NT2/D1 (cell line): ENCODE measurements around the gene INO80E.

Experiments used
- DNase-seq: peaks from one replicate; pipeline ENCODE4 v3.0.0-alpha.2; 2011; ENCODE audit warnings: low read depth, low spot score
- H3K27me3 ChIP-seq: 2 replicates; pipeline ENCODE4 v1.6.0; 2011; ENCODE audit warnings: mild to moderate bottlenecking; ENCODE audit not compliant: insufficient read length, insufficient read depth
- H3K36me3 ChIP-seq: 2 replicates; pipeline ENCODE4 v1.6.1; 2011; ENCODE audit warnings: mild to moderate bottlenecking, low read length, mixed read lengths; ENCODE audit not compliant: insufficient read depth, insufficient read length
- H3K4me1 ChIP-seq: 2 replicates; pipeline ENCODE4 v1.5.1; 2011; ENCODE audit not compliant: insufficient read depth, insufficient read length
- H3K4me3 ChIP-seq: 2 replicates; pipeline ENCODE4 v1.5.1; 2011; ENCODE audit warnings: low read depth; ENCODE audit not compliant: insufficient read length
- H3K9ac ChIP-seq: 2 replicates; pipeline ENCODE4 v1.6.0; 2011; ENCODE audit warnings: low read depth; ENCODE audit not compliant: insufficient read length
- H3K9me3 ChIP-seq: 2 replicates; pipeline ENCODE4 v1.5.1; 2011; ENCODE audit warnings: mild to moderate bottlenecking, low read length; ENCODE audit not compliant: insufficient read depth
- SUZ12 ChIP-seq: IDR thresholded peaks from 2 replicates; pipeline ENCODE4 v1.6.1; 2011; ENCODE audit not compliant: insufficient read length, insufficient read depth; ENCODE audit errors: extremely low read depth
- YY1 ChIP-seq: IDR thresholded peaks from 2 replicates; pipeline ENCODE4 v1.6.1; 2011; ENCODE audit not compliant: insufficient read length, insufficient read depth
- ZNF274 ChIP-seq: IDR thresholded peaks from 2 replicates; pipeline ENCODE4 v1.6.1; 2011; ENCODE audit warnings: mild to moderate bottlenecking, low read depth, low read length

INO80E gene

GRCh38 chr16:30025156-30025555 is 29.1 kb downstream of the INO80E start:
- Histone ChIP-seq H3K4me3 (no peak overlapping the region), H3K27me3 (peaks cover 8% of the 10 kb centered on the region), H3K9ac (no peak overlapping the region), H3K9me3 (no peaks in the 10 kb centered on the region), H3K36me3 (no peaks in the 10 kb centered on the region), H3K4me1 (peaks cover 12% of the 10 kb centered on the region)
- no peak for DNase-seq
- TF ChIP-seq ZNF274 (no peak), SUZ12 (no peak), YY1 (no peak)

GRCh38 chr16:30025574-30025973 is 29.5 kb downstream of the INO80E start:
- Histone ChIP-seq H3K27me3 (peaks cover 11% of the 10 kb centered on the region), H3K4me1 (peaks cover 8% of the 10 kb centered on the region), H3K9ac (no peak overlapping the region), H3K9me3 (no peaks in the 10 kb centered on the region), H3K4me3 (no peak overlapping the region), H3K36me3 (no peaks in the 10 kb centered on the region)
- TF ChIP-seq ZNF274 (no peak), YY1 (no peak), SUZ12 (no peak)
- no peak for DNase-seq

GRCh38 chr16:30026449-30026848 is 30.4 kb downstream of the INO80E start:
- Histone ChIP-seq H3K9ac (no peak overlapping the region), H3K4me3 (no peak overlapping the region), H3K4me1 (peaks cover 8% of the 10 kb centered on the region), H3K9me3 (no peaks in the 10 kb centered on the region), H3K36me3 (no peaks in the 10 kb centered on the region), H3K27me3 (peaks cover 16% of the 10 kb centered on the region)
- TF ChIP-seq SUZ12 (no peak), ZNF274 (no peak), YY1 (no peak)
- DNase-seq, result no peak

GRCh38 chr16:30027588-30028437 is 31.8 kb downstream of the INO80E start:
- TF ChIP-seq SUZ12, result no peak
- H3K36me3 ChIP-seq, result no peaks in the 10 kb centered on the region
- H3K4me3 ChIP-seq, result no peak overlapping the region
- no peak for DNase-seq
- no peaks in the 10 kb centered on the region for H3K9me3 ChIP-seq
- no peak overlapping the region for H3K9ac ChIP-seq
- peaks cover 14% of the 10 kb centered on the region for H3K4me1 ChIP-seq
- peaks cover 18% of the 10 kb centered on the region for H3K27me3 ChIP-seq

- TF ChIP-seq ZNF274 (no peak), YY1 (no peak), SUZ12 (no peak)
- H3K36me3 ChIP-seq, result no peaks in the 10 kb centered on the region
- no peaks in the 10 kb centered on the region for H3K9me3 ChIP-seq
- DNase-seq, result no peak
- H3K4me1 ChIP-seq, result peaks cover 14% of the 10 kb centered on the region
- H3K4me3 ChIP-seq, result no peak overlapping the region
- H3K27me3 ChIP-seq, result peaks cover 18% of the 10 kb centered on the region
- no peak overlapping the region for H3K9ac ChIP-seq
Measured at GRCh38 chr16:30028438-30029076, 32.5 kb downstream of the INO80E start.

GRCh38 chr16:30030011-30030685 is 34.1 kb downstream of the INO80E start:
- Histone ChIP-seq H3K4me3 (peak overlapping the region; percentile 19), H3K9me3 (no peaks in the 10 kb centered on the region), H3K27me3 (peaks cover 18% of the 10 kb centered on the region), H3K9ac (peak overlapping the region; percentile 2), H3K36me3 (no peaks in the 10 kb centered on the region), H3K4me1 (peaks cover 14% of the 10 kb centered on the region)
- no peak for DNase-seq
- TF ChIP-seq SUZ12 (no peak), ZNF274 (no peak), YY1 (no peak)
